KMS-11 (cell line): ENCODE data around the gene SLC15A3.

ENCODE experiments used
- H2AFZ ChIP-seq: fragments of 200-600 bp; sonication (generic); 2 replicates; pipeline ENCODE4 v1.6.1; 2016; ENCODE audit warnings: antibody characterized with exemption, mixed run types, low read depth
- H3K27ac ChIP-seq: fragments of 200-600 bp; sonication (generic); 2 replicates; pipeline ENCODE4 v1.6.1; 2016; ENCODE audit warnings: mild to moderate bottlenecking, mixed run types
- H3K27me3 ChIP-seq: fragments of 200-600 bp; sonication (generic); 2 replicates; pipeline ENCODE4 v1.6.1; 2017; ENCODE audit warnings: mild to moderate bottlenecking, low read depth, mixed run types, moderate library complexity; ENCODE audit not compliant: insufficient read depth
- H3K36me3 ChIP-seq: fragments of 200-600 bp; sonication (generic); 2 replicates; pipeline ENCODE4 v1.6.1; 2017; ENCODE audit warnings: mild to moderate bottlenecking, mixed run types; ENCODE audit not compliant: insufficient read depth
- H3K4me1 ChIP-seq: fragments of 200-600 bp; sonication (generic); 2 replicates; pipeline ENCODE4 v1.6.1; 2016; ENCODE audit warnings: mild to moderate bottlenecking, low read depth, mixed run types; ENCODE audit not compliant: poor library complexity, severe bottlenecking
- H3K4me2 ChIP-seq: fragments of 200-600 bp; sonication (generic); 2 replicates; pipeline ENCODE4 v1.7.0; 2016; ENCODE audit warnings: mild to moderate bottlenecking, mixed run types
- H3K4me3 ChIP-seq: fragments of 200-600 bp; sonication (generic); IDR thresholded peaks from 2 replicates; pipeline ENCODE4 v1.6.1; 2017; ENCODE audit warnings: low read depth, low read length, mixed read lengths; ENCODE audit not compliant: insufficient read depth
- H3K79me2 ChIP-seq: fragments of 200-600 bp; sonication (generic); 2 replicates; pipeline ENCODE4 v1.6.1; 2016; ENCODE audit warnings: low read depth, mixed run types; ENCODE audit not compliant: insufficient read depth
- H3K9ac ChIP-seq: fragments of 200-600 bp; sonication (generic); 2 replicates; pipeline ENCODE4 v1.6.1; 2016; ENCODE audit warnings: mild to moderate bottlenecking, mixed run types
- H4K20me1 ChIP-seq: fragments of 200-600 bp; sonication (generic); 2 replicates; pipeline ENCODE4 v1.6.1; 2016; ENCODE audit warnings: mild to moderate bottlenecking, mixed run types; ENCODE audit not compliant: insufficient read depth
- TF ChIP-seq, protein P1 (sequence below): fragments of 200-600 bp; sonication (generic); conservative IDR thresholded peaks from 2 replicates; pipeline ENCODE4 v1.6.1; 2017; ENCODE audit warnings: low read depth, mild to moderate bottlenecking, antibody characterized with exemption, low read length, moderate library complexity, mixed read lengths

The SLC15A3 gene

DNA sequence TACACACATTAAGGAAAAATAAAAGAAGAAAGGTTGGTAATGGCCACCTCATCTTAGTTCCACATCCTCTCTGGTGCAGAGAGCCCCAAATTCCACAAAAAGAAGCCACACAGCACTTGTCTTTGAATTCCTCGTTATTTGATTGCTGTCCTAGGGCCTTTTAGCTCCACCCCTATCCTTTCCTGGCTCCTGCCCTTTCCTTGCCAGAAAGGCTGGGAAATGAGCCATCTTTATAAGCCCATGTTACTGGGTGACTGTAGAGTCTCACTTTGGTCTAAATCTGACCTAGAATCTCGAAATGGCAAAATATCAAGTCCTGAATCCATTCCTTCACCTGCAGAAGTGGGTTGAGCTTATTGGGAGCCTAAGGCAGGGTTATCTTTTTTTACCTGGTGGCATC, 32.0 kb downstream of the SLC15A3 start:
- Histone ChIP-seq H3K4me1 (peaks cover 42% of the 10 kb centered on the region), H3K79me2 (peaks cover 42% of the 10 kb centered on the region), H3K36me3 (no peaks in the 10 kb centered on the region; the same call in 1 of the 2 replicates), H3K27me3 (peaks cover 5% of the 10 kb centered on the region), H2AFZ (no peak overlapping the region), H3K4me2 (no peak overlapping the region), H3K9ac (no peak overlapping the region), H3K4me3 (no peak overlapping the region), H4K20me1 (peaks cover 4% of the 10 kb centered on the region), H3K27ac (no peak overlapping the region)
- TF ChIP-seq, protein P1, sequence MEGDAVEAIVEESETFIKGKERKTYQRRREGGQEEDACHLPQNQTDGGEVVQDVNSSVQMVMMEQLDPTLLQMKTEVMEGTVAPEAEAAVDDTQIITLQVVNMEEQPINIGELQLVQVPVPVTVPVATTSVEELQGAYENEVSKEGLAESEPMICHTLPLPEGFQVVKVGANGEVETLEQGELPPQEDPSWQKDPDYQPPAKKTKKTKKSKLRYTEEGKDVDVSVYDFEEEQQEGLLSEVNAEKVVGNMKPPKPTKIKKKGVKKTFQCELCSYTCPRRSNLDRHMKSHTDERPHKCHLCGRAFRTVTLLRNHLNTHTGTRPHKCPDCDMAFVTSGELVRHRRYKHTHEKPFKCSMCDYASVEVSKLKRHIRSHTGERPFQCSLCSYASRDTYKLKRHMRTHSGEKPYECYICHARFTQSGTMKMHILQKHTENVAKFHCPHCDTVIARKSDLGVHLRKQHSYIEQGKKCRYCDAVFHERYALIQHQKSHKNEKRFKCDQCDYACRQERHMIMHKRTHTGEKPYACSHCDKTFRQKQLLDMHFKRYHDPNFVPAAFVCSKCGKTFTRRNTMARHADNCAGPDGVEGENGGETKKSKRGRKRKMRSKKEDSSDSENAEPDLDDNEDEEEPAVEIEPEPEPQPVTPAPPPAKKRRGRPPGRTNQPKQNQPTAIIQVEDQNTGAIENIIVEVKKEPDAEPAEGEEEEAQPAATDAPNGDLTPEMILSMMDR, result no peak

GRCh38 chr11:60919320-60919719, 32.7 kb downstream of the SLC15A3 start:
- Histone ChIP-seq H3K4me3 (no peak overlapping the region), H3K36me3 (no peaks in the 10 kb centered on the region; the same call in 1 of the 2 replicates), H3K9ac (no peak overlapping the region), H3K4me2 (no peak overlapping the region), H3K27ac (no peak overlapping the region), H3K27me3 (no peaks in the 10 kb centered on the region; the same call in 1 of the 2 replicates), H2AFZ (no peak overlapping the region), H3K4me1 (peaks cover 41% of the 10 kb centered on the region), H3K79me2 (peaks cover 48% of the 10 kb centered on the region), H4K20me1 (peaks cover 4% of the 10 kb centered on the region)
- TF ChIP-seq, protein P1, result no peak

- H3K27ac ChIP-seq, result no peak overlapping the region
- peaks cover 38% of the 10 kb centered on the region for H3K4me1 ChIP-seq
- H3K79me2 ChIP-seq, result peaks cover 48% of the 10 kb centered on the region
- no peaks in the 10 kb centered on the region; the same call in 1 of the 2 replicates for H3K36me3 ChIP-seq
- H2AFZ ChIP-seq, result no peak overlapping the region
- TF ChIP-seq, protein P1, result no peak
- no peak overlapping the region for H3K9ac ChIP-seq
- no peak overlapping the region for H3K4me2 ChIP-seq
- peaks cover 4% of the 10 kb centered on the region for H4K20me1 ChIP-seq
- H3K4me3 ChIP-seq, result no peak overlapping the region
- no peaks in the 10 kb centered on the region for H3K27me3 ChIP-seq
Observed at GRCh38 chr11:60918939-60919265, 33.1 kb downstream of the SLC15A3 start.

- Histone ChIP-seq H3K4me3 (no peak overlapping the region), H3K36me3 (no peaks in the 10 kb centered on the region; the same call in 1 of the 2 replicates), H3K79me2 (peaks cover 48% of the 10 kb centered on the region), H3K9ac (no peak overlapping the region), H3K27ac (no peak overlapping the region), H3K27me3 (no peaks in the 10 kb centered on the region), H3K4me2 (no peak overlapping the region; the same call in 1 of the 2 replicates), H4K20me1 (peaks cover 4% of the 10 kb centered on the region), H2AFZ (no peak overlapping the region), H3K4me1 (peaks cover 35% of the 10 kb centered on the region)
- TF ChIP-seq, protein P1, result no peak
Observed at GRCh38 chr11:60918251-60918938, 33.6 kb downstream of the SLC15A3 start.
